Heart right ventricle (tissue), 16 donors: ENCODE data around the gene SPEM2. TPM values are rescaled to one million over a fixed set of nuclear protein-coding genes. Genes with fewer than 3 reads are reported as not detected.

Source experiments
- ATAC-seq, 8 donors: fragments of 200-7000 bp; cut with Tn5 transposase; one replicate each; pipeline ENCODE4 v1.9.1; 2020; ENCODE audit warnings: mild to moderate bottlenecking in 8 of 8, moderate library complexity in 8 of 8, moderate number of reproducible peaks in 1 of 8
- DNase-seq, 2 donors: peaks; one replicate each; pipeline ENCODE4 v3.0.0-alpha.2; 2020
- H3K27ac ChIP-seq, 10 donors: fragments of 200-600 bp; sonication (generic) in 2 of 10; one replicate each; pipeline versions ENCODE4 v1.5.0 to v1.8.0; 2020 to 2022; ENCODE audit warnings: mild to moderate bottlenecking in 3 of 10
- H3K27me3 ChIP-seq, 7 donors: fragments of 200-600 bp; one replicate each; pipeline ENCODE4 v1.8.0; 2021 to 2022; ENCODE audit warnings: mild to moderate bottlenecking in 2 of 7
- H3K36me3 ChIP-seq, 9 donors: fragments of 200-600 bp; sonication (generic) in 1 of 9; one replicate each; pipeline versions ENCODE4 v1.5.0 to v1.8.0; 2020 to 2022; ENCODE audit warnings: mild to moderate bottlenecking in 2 of 9
- H3K4me1 ChIP-seq, 9 donors: fragments of 200-600 bp; sonication (generic) in 1 of 9; one replicate each; pipeline versions ENCODE4 v1.5.0 to v1.8.0; 2020 to 2022; ENCODE audit warnings: mild to moderate bottlenecking in 4 of 9
- H3K4me3 ChIP-seq, 10 donors: fragments of 200-600 bp; sonication (generic) in 2 of 10; one replicate each; pipeline versions ENCODE4 v1.5.0 to v1.8.0; 2020 to 2022; ENCODE audit warnings: mild to moderate bottlenecking in 7 of 10, moderate library complexity in 2 of 10
- H3K9me3 ChIP-seq, 11 donors: fragments of 200-600 bp in 10 of 11; sonication (generic) in 2 of 11; one replicate each; pipeline versions ENCODE4 v1.5.0 to v1.8.0; 2013 to 2022; ENCODE audit warnings: mild to moderate bottlenecking in 2 of 11, control low read depth in 1 of 11, moderate library complexity in 1 of 11
- CTCF ChIP-seq, 9 donors: fragments of 200-600 bp; sonication (generic) in 2 of 9; IDR thresholded peaks; one replicate each; pipeline versions ENCODE4 v1.5.0 to v1.8.0; 2021 to 2022; ENCODE audit warnings: antibody characterized with exemption in 9 of 9, mild to moderate bottlenecking in 5 of 9, moderate library complexity in 1 of 9
- whole genome bisulfite sequencing, 2 donors: extraction: QIAGEN DNeasy Blood & Tissue Kit; methylation state at CpG; one replicate each; pipeline ENCODE4 v1.1.7; 2013; ENCODE audit warnings: inconsistent platforms in 1 of 2; 5-methylcytosine and 5-hydroxymethylcytosine counted together
- intact Hi-C, 10 donors: fragments of 100-400 bp; cut with DNase I; formaldehyde crosslinking; loops; one replicate each; pipeline versions ENCODE4 v1.11.1 to v1.14.2; 2022
- polyA plus RNA-seq, 2 donors: library from polyadenylated mRNA; stranded (reverse); fragments of 200-250 nt; gene quantifications; one replicate each; pipeline ENCODE4 v1.2.3, GENCODE V29; 2013
- total RNA-seq, 10 donors: library from RNA; stranded (reverse); fragmentation: NEBNext Ultra II Directional in 3 of 10; extraction: Animal tissue kit (Norgen Biotek cat#: 25700) in 3 of 10; gene quantifications; one replicate each; pipeline versions ENCODE4 v1.2.1 to v1.2.4, GENCODE V29; 2021 to 2023
- donor health status: Arrhythmogenic right ventricular cardiomyopathy.
- donor health status: ischemic (EF 13 %, LVEDD 7.1; RV severe dilation, severe dysfunction).
- donor health status: healthy with polysubstance abuse.
- donor health status: DM: no; HTN: yes; CAD: no.
- donor health status: DM: no; HTN: no; CAD: no.
- donor health status: ischemic (EF 25% LVEDD 6.9; RV normal size, moderate dysfunction).
- donor health status: ischemic (EF 25% LVEDD 5.7; RV mildly dilated, moderate dysfunction).
- donor health status: healthy.
- donor health status: DM: yes; HTN: yes; CAD: no.
- donor health status: Ischemic cardiomyopathy.
- donor health status: ischemic (EF 35%, LVEDD 5.7; RV mildly dilated, moderate dysfunction).
- donor health status: nonischemic (EF 11% LVEDD 7.7; RV severe dilation, severe dysfunction).
- donor health status: DM: yes; HTN: yes; CAD: no.
- donor health status: PGD.
- donor health status: ischemic (EF 29% LVEDD 5.4; RV normal size, mild dysfunction).
- donor health status: nonischemic (EF 23%, LVEDD 6.1; RV moderate dilation, normal function).

The SPEM2 gene
- total and polyA plus RNA-seq, 12 donors, result not detected

- Histone ChIP-seq H3K27me3 (peaks cover 0 to 60% (median 4%) of the 10 kb centered on the region in 7 donors), H3K36me3 (no peaks in the 10 kb centered on the region), H3K27ac (peak overlapping the region in 3 of 10 donors; percentile 47 to 78 (median 77)), H3K9me3 (no peaks in the 10 kb centered on the region), H3K4me1 (peaks cover 6 to 32% (median 26%) of the 10 kb centered on the region in 9 donors), H3K4me3 (peak overlapping the region in 9 of 10 donors; percentile 33 to 62 (median 55))
- ATAC-seq, result peak in 7 of 8 donors; percentile 13 to 50 (median 38)
- TF ChIP-seq CTCF (IDR thresholded peaks at IDR 0.05), result no peak
- DNase-seq, result no peak
- intact Hi-C loops, result no loop called here
- 6 to 14% methylated on average over 16 of the region's 16 CpGs for WGBS, 2 donors
Observed at GRCh38 chr17:7445619-7445968, 20.2 kb downstream of the SPEM2 start.

GRCh38 chr17:7448461-7448860 is 23.0 kb downstream of the SPEM2 start:
- Histone ChIP-seq H3K27ac (no peak overlapping the region), H3K27me3 (peaks cover 0 to 45% (median 0%) of the 10 kb centered on the region in 7 donors), H3K36me3 (no peaks in the 10 kb centered on the region), H3K9me3 (no peaks in the 10 kb centered on the region), H3K4me3 (no peak overlapping the region), H3K4me1 (peaks cover 6 to 28% (median 23%) of the 10 kb centered on the region in 9 donors)
- no peak for ATAC-seq
- DNase-seq, result no peak
- 83 to 88% methylated on average over 7 of the region's 7 CpGs for WGBS, 2 donors
- no peak for TF ChIP-seq CTCF (IDR thresholded peaks at IDR 0.05)
- intact Hi-C loops, result no loop called here

- Histone ChIP-seq H3K4me1 (peaks cover 0 to 13% (median 0%) of the 10 kb centered on the region in 9 donors), H3K27me3 (no peaks in the 10 kb centered on the region), H3K9me3 (no peaks in the 10 kb centered on the region), H3K27ac (peak overlapping the region in 1 of 10 donors; percentile 23), H3K4me3 (no peak overlapping the region), H3K36me3 (peaks cover 0 to 38% (median 7%) of the 10 kb centered on the region in 9 donors)
- intact Hi-C loops, result no loop called here
- 77 to 82% methylated on average over 3 of the region's 3 CpGs for WGBS, 2 donors
- ATAC-seq, result no peak
- no peak for DNase-seq
- no peak for TF ChIP-seq CTCF (IDR thresholded peaks at IDR 0.05)
Observed at GRCh38 chr17:7459961-7460545, 34.6 kb downstream of the SPEM2 start.

- WGBS, 2 donors, result 94% methylated on average over 7 of the region's 7 CpGs
- no peak overlapping the region for H3K27ac ChIP-seq
Observed at GRCh38 chr17:7460850-7461660, 35.6 kb downstream of the SPEM2 start.

More at GRCh38 chr17:7460850-7461660, 35.6 kb downstream of the SPEM2 start:
- intact Hi-C loops, result no loop called here
- DNase-seq (no peak), ATAC-seq (no peak)
- Histone ChIP-seq H3K4me1 (peaks cover 3 to 17% (median 7%) of the 10 kb centered on the region in 9 donors), H3K27me3 (no peaks in the 10 kb centered on the region), H3K4me3 (no peak overlapping the region), H3K9me3 (no peaks in the 10 kb centered on the region), H3K36me3 (peaks cover 0 to 48% (median 7%) of the 10 kb centered on the region in 9 donors)
- no peak for TF ChIP-seq CTCF (IDR thresholded peaks at IDR 0.05)
